ENCODE results near the gene FPR1.
"Not testable (repeated sequence)": the region's sequence is repeated elsewhere in the genome, so short reads cannot be mapped to it uniquely, and the experiment has no call there.

The FPR1 gene

GRCh38 chr19:51777570-51778462, 26.1 kb upstream of the FPR1 start:
- peak; percentile 43 to 65 for DNase-seq

- not testable (repeated sequence) for DNase-seq
These were observed 24.9 kb upstream of the FPR1 start for GRCh38 chr19:51776561-51776960.

GRCh38 chr19:51772977-51773376, 21.3 kb upstream of the FPR1 start:
- peak in 1 of 2 donors; percentile 29 for DNase-seq

- peak in 1 of 2 donors; percentile 57 for DNase-seq
These were observed 19.9 kb upstream of the FPR1 start for GRCh38 chr19:51771376-51772130.

GRCh38 chr19:51766461-51766860, 14.8 kb upstream of the FPR1 start:
- DNase-seq: peak in 1 of 2 donors; percentile 24

GRCh38 chr19:51765086-51765485, 13.4 kb upstream of the FPR1 start:
- no peak for DNase-seq

GRCh38 chr19:51761696-51762095, 10.0 kb upstream of the FPR1 start:
- DNase-seq: no peak

- no peak for DNase-seq
These were observed 9.1 kb upstream of the FPR1 start, which contains the start of gene FPR2 for GRCh38 chr19:51760697-51761356. TSS of gene FPR2 (plus strand) at chr19:51761180. CDS start at chr19:51768659, 7,479 bp downstream.

GRCh38 chr19:51755571-51755970, 3.9 kb upstream of the FPR1 start:
- DNase-seq: no peak

GRCh38 chr19:51754770-51755169, 3.1 kb upstream of the FPR1 start:
- no peak for DNase-seq

- no peak for DNase-seq
These were observed 2.4 kb upstream of the FPR1 start for GRCh38 chr19:51754109-51754508.

GRCh38 chr19:51750400-51751094, 1.1 kb downstream of the FPR1 start:
- no peak for DNase-seq

GRCh38 chr19:51749979-51750378, 1.7 kb downstream of the FPR1 start:
- no peak for DNase-seq

GRCh38 chr19:51746731-51747130, 4.9 kb downstream of the FPR1 start:
- DNase-seq: no peak

- DNase-seq: no peak
These were observed 8.3 kb downstream of the FPR1 start for GRCh38 chr19:51743405-51743804.

GRCh38 chr19:51742789-51743188, 8.9 kb downstream of the FPR1 start:
- no peak for DNase-seq

- no peak for DNase-seq
These were observed 11.3 kb downstream of the FPR1 start for GRCh38 chr19:51740356-51740755.

GRCh38 chr19:51739466-51740213, 12.0 kb downstream of the FPR1 start:
- DNase-seq: no peak

- DNase-seq: not testable (repeated sequence)
These were observed 13.2 kb downstream of the FPR1 start for GRCh38 chr19:51738523-51738922.

GRCh38 chr19:51737924-51738323, 13.8 kb downstream of the FPR1 start:
- no peak for DNase-seq

GRCh38 chr19:51737389-51737788, 14.3 kb downstream of the FPR1 start:
- DNase-seq: no peak

Data from CD4-positive, alpha-beta T cell treated with Interleukin-1 beta for 1 hour (primary cell).